PFSK-1 (cell line): ENCODE measurements around the gene CARD6.

ENCODE experiments used
- FOXP2 ChIP-seq: optimal IDR thresholded peaks from 2 replicates; pipeline ENCODE3; 2011; ENCODE audit warnings: borderline replicate concordance, control low read depth, inconsistent platforms; ENCODE audit not compliant: insufficient read depth; ENCODE audit errors: extremely low read length, extremely low read depth
- POLR2AphosphoS5 ChIP-seq: IDR thresholded peaks from 2 replicates; pipeline ENCODE4 v1.6.1; 2012; ENCODE audit warnings: low read depth, mild to moderate bottlenecking, control low read depth, low read length, moderate library complexity
- REST ChIP-seq, 2 experiments: IDR thresholded peaks; 2 replicates each; pipeline versions ENCODE4 v1.6.1 to v1.8.0; 2011 to 2012; ENCODE audit warnings: low read depth in 2 of 2, low read length in 2 of 2, control low read depth in 1 of 2, inconsistent platforms in 1 of 2, mild to moderate bottlenecking in 1 of 2, moderate library complexity in 1 of 2; ENCODE audit not compliant: insufficient read depth in 1 of 2
- SIN3A ChIP-seq: IDR thresholded peaks from 2 replicates; pipeline ENCODE4 v1.6.1; 2012; ENCODE audit warnings: mild to moderate bottlenecking, low read length, moderate library complexity, borderline replicate concordance; ENCODE audit not compliant: insufficient read depth
- TAF1 ChIP-seq: IDR thresholded peaks from 2 replicates; pipeline ENCODE4 v1.6.1; 2012; ENCODE audit warnings: low read length, control low read depth, borderline replicate concordance; ENCODE audit not compliant: insufficient read depth

Gene CARD6

GRCh38 chr5:40827188-40827977 is 13.8 kb upstream of the CARD6 start:
- TF ChIP-seq POLR2AphosphoS5 (no peak), TAF1 (no peak), SIN3A (no peak), FOXP2 (no peak)

- no peak for TF ChIP-seq REST (IDR thresholded peaks at IDR 0.05; ENCODE audit: insufficient read depth in 1 of 2, low read depth in 2 of 2, low read length in 2 of 2)
- TF ChIP-seq POLR2AphosphoS5: peak; percentile 45
Observed at GRCh38 chr5:40828021-40828631, 13.0 kb upstream of the CARD6 start.

GRCh38 chr5:40828690-40829661 is 12.2 kb upstream of the CARD6 start:
- TF ChIP-seq FOXP2: no peak

GRCh38 chr5:40829748-40830533 is 11.2 kb upstream of the CARD6 start:
- no peak for TF ChIP-seq TAF1
- TF ChIP-seq REST (IDR thresholded peaks at IDR 0.05; ENCODE audit: insufficient read depth in 1 of 2, low read depth in 2 of 2, low read length in 2 of 2): no peak
- 0 out of 2 replicates have a peak, but pooled peaks have one; percentile 14 for TF ChIP-seq POLR2AphosphoS5
- TF ChIP-seq FOXP2: no peak

GRCh38 chr5:40831346-40832210 is 9.6 kb upstream of the CARD6 start:
- TF ChIP-seq FOXP2 (no peak), SIN3A (no peak), TAF1 (no peak), POLR2AphosphoS5 (peak; percentile 21), REST (IDR thresholded peaks at IDR 0.05; ENCODE audit: insufficient read depth in 1 of 2, low read depth in 2 of 2, low read length in 2 of 2) (no peak)
